Measurements from ENCODE around the gene RBFOX2. TPM values are rescaled to one million over a fixed set of nuclear protein-coding genes. Genes with fewer than 3 reads are reported as not detected.

RBFOX2 gene
- total and polyA plus RNA-seq, 2 of the 13 experiments (the other 11 are each of a cell fraction or from before 2014, with no cell fraction given) = 37.3 to 40.4 TPM

DNA sequence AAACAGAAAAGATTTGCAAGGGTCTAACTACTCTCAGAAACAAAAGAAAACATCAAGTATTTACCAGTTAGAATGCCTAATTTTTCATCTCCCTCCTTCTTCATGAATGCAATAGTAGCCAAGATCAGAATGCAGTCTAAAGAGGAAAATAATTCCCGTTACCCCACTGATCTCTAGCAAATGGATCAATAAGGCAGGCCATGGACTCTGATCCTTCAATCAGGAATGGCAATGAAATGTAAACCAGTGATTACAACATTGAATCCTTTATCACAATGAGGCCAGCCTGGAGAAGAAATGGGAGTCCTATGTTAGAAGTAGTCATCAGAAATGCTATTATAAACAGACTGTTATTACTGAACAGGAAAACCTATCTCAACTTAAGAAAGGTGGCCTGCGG, 204.4 kb downstream of the RBFOX2 start (continued):
- TF ChIP-seq, protein P1, sequence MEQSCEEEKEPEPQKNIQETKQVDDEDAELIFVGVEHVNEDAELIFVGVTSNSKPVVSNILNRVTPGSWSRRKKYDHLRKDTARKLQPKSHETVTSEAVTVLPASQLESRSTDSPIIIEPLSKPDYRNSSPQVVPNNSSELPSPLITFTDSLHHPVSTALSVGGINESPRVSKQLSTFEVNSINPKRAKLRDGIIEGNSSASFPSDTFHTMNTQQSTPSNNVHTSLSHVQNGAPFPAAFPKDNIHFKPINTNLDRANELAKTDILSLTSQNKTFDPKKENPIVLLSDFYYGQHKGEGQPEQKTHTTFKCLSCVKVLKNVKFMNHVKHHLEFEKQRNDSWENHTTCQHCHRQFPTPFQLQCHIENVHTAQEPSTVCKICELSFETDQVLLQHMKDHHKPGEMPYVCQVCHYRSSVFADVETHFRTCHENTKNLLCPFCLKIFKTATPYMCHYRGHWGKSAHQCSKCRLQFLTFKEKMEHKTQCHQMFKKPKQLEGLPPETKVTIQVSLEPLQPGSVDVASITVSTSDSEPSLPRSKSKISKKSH (CRISPR knock-in tag; IDR thresholded peaks at IDR 0.05; ENCODE audit: borderline replicate concordance) = no peak
- TF ChIP-seq, protein P2, sequence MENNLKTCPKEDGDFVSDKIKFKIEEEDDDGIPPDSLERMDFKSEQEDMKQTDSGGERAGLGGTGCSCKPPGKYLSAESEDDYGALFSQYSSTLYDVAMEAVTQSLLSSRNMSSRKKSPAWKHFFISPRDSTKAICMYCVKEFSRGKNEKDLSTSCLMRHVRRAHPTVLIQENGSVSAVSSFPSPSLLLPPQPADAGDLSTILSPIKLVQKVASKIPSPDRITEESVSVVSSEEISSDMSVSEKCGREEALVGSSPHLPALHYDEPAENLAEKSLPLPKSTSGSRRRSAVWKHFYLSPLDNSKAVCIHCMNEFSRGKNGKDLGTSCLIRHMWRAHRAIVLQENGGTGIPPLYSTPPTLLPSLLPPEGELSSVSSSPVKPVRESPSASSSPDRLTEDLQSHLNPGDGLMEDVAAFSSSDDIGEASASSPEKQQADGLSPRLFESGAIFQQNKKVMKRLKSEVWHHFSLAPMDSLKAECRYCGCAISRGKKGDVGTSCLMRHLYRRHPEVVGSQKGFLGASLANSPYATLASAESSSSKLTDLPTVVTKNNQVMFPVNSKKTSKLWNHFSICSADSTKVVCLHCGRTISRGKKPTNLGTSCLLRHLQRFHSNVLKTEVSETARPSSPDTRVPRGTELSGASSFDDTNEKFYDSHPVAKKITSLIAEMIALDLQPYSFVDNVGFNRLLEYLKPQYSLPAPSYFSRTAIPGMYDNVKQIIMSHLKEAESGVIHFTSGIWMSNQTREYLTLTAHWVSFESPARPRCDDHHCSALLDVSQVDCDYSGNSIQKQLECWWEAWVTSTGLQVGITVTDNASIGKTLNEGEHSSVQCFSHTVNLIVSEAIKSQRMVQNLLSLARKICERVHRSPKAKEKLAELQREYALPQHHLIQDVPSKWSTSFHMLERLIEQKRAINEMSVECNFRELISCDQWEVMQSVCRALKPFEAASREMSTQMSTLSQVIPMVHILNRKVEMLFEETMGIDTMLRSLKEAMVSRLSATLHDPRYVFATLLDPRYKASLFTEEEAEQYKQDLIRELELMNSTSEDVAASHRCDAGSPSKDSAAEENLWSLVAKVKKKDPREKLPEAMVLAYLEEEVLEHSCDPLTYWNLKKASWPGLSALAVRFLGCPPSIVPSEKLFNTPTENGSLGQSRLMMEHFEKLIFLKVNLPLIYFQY (CRISPR knock-in tag; IDR thresholded peaks at IDR 0.05; ENCODE audit: borderline replicate concordance) = no peak
- TF ChIP-seq DR1 (CRISPR knock-in tag; IDR thresholded peaks at IDR 0.05) (no peak), SRSF9 (IDR thresholded peaks at IDR 0.05; ENCODE audit: borderline replicate concordance, insufficient read depth, low read depth, low read length, poor library complexity, severe bottlenecking) (no peak), BRD4 (CRISPR knock-in tag; IDR thresholded peaks at IDR 0.05) (no peak), NR2F2 (IDR thresholded peaks at IDR 0.05; ENCODE audit: borderline replicate concordance, low read depth) (no peak), ZNF614 (CRISPR knock-in tag; IDR thresholded peaks at IDR 0.05; ENCODE audit: borderline replicate concordance) (no peak), ZNF672 (CRISPR knock-in tag; IDR thresholded peaks at IDR 0.05) (no peak), KLF12 (CRISPR knock-in tag; IDR thresholded peaks at IDR 0.05; ENCODE audit: borderline replicate concordance) (no peak), IKZF4 (CRISPR knock-in tag; IDR thresholded peaks at IDR 0.05; ENCODE audit: borderline replicate concordance, low read depth, not compliant biosample characterization) (no peak), HMG20B (CRISPR knock-in tag; conservative IDR thresholded peaks at IDR 0.05) (no peak), RFXAP (CRISPR knock-in tag; IDR thresholded peaks at IDR 0.05; ENCODE audit: borderline replicate concordance) (no peak), ZBTB20 (CRISPR knock-in tag; IDR thresholded peaks at IDR 0.05; ENCODE audit: borderline replicate concordance, low read depth) (peak; percentile 37; the same call in 1 of the 2 replicates), ZNF776 (CRISPR knock-in tag; IDR thresholded peaks at IDR 0.05) (no peak)
- TF ChIP-seq, protein P3, sequence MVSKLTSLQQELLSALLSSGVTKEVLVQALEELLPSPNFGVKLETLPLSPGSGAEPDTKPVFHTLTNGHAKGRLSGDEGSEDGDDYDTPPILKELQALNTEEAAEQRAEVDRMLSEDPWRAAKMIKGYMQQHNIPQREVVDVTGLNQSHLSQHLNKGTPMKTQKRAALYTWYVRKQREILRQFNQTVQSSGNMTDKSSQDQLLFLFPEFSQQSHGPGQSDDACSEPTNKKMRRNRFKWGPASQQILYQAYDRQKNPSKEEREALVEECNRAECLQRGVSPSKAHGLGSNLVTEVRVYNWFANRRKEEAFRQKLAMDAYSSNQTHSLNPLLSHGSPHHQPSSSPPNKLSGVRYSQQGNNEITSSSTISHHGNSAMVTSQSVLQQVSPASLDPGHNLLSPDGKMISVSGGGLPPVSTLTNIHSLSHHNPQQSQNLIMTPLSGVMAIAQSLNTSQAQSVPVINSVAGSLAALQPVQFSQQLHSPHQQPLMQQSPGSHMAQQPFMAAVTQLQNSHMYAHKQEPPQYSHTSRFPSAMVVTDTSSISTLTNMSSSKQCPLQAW (CRISPR knock-in tag; IDR thresholded peaks at IDR 0.05) = no peak
- TF ChIP-seq, protein P4, sequence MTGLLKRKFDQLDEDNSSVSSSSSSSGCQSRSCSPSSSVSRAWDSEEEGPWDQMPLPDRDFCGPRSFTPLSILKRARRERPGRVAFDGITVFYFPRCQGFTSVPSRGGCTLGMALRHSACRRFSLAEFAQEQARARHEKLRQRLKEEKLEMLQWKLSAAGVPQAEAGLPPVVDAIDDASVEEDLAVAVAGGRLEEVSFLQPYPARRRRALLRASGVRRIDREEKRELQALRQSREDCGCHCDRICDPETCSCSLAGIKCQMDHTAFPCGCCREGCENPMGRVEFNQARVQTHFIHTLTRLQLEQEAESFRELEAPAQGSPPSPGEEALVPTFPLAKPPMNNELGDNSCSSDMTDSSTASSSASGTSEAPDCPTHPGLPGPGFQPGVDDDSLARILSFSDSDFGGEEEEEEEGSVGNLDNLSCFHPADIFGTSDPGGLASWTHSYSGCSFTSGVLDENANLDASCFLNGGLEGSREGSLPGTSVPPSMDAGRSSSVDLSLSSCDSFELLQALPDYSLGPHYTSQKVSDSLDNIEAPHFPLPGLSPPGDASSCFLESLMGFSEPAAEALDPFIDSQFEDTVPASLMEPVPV (CRISPR knock-in tag; IDR thresholded peaks at IDR 0.05) = no peak
- TF ChIP-seq, protein P5, sequence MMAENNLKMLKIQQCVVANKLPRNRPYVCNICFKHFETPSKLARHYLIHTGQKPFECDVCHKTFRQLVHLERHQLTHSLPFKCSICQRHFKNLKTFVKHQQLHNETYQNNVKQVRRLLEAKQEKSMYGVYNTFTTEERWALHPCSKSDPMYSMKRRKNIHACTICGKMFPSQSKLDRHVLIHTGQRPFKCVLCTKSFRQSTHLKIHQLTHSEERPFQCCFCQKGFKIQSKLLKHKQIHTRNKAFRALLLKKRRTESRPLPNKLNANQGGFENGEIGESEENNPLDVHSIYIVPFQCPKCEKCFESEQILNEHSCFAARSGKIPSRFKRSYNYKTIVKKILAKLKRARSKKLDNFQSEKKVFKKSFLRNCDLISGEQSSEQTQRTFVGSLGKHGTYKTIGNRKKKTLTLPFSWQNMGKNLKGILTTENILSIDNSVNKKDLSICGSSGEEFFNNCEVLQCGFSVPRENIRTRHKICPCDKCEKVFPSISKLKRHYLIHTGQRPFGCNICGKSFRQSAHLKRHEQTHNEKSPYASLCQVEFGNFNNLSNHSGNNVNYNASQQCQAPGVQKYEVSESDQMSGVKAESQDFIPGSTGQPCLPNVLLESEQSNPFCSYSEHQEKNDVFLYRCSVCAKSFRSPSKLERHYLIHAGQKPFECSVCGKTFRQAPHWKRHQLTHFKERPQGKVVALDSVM (CRISPR knock-in tag; IDR thresholded peaks at IDR 0.05) = no peak
